ENCODE results near the gene COX6B2. TPM values are rescaled to one million over a fixed set of nuclear protein-coding genes. Genes with fewer than 3 reads are reported as not detected.
A peak's percentile ranks its signal among the peaks of the same experiment; 100 is the strongest.
"Not testable (repeated sequence)": the region's sequence is repeated elsewhere in the genome, so short reads cannot be mapped to it uniquely, and the experiment has no call there.

COX6B2 gene, protein sequence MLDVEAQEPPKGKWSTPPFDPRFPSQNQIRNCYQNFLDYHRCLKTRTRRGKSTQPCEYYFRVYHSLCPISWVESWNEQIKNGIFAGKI
- total RNA-seq, result 0.72 TPM

GRCh38 chr19:55354698-55355212, at the start of gene COX6B2:
TSS of gene COX6B2 (minus strand) at chr19:55354719. CDS start at chr19:55354521, 198 bp downstream.
- DNase-seq, result no peak

DNA sequence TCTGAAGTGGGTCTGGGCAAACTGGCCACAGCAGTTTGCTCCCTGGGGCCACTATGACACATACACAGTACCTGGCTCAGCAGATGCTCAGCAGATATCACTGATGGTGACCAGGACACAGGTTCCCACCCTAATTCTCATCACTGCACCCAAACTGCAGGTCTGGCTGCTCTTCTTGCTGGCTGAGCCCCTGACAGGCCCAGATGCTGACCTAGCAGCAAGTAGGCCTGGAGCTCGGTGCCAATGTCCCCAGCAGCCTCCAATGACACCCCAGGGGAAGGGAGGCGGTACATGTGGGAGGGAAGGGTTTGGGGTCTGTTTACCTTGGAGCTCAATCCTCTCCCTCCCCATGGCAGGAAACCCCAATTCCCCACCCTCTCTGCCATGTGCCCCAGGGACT, 48.0 kb upstream of the COX6B2 start:
- no peak for DNase-seq

GRCh38 chr19:55401390-55401789, 46.9 kb upstream of the COX6B2 start:
- not testable (repeated sequence) for DNase-seq

GRCh38 chr19:55400281-55401087, 46.0 kb upstream of the COX6B2 start:
- DNase-seq, result no peak

DNA sequence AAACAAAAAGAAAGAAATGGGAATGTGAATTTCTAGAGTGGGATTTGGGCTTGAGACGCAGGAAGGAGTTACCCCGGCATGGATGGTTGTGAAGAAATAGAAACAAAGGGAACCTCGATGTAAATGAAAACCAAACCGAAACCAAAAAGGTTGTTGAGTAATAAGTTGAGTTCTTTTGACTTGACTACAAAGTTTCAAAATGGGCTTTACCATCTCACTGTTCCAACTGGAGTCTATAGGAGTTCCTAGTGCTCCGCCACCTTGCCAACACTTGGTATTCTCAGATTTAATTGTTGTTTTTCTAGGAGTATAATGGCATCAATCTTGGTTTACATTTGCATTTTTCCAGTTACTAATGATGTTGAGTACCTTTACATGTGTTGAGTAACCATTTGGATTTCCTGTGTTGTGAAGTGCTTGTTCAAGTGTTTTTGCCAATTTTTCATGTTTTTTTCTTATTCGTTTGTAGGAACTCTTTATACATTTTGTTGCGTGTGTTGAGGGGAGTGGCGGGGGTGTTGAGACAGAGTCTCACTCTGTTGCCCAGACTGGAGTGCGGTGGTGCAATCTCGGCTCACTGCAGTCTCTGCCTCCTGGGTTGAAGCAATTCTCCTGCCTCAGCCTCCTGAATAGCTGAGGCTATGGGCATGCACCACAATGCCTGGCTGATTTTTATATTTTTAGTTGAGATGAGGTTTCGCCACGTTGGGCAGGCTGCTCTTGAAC, 43.8 kb upstream of the COX6B2 start:
- no peak for DNase-seq

GRCh38 chr19:55392820-55393761, 38.6 kb upstream of the COX6B2 start:
- no peak for DNase-seq

DNA sequence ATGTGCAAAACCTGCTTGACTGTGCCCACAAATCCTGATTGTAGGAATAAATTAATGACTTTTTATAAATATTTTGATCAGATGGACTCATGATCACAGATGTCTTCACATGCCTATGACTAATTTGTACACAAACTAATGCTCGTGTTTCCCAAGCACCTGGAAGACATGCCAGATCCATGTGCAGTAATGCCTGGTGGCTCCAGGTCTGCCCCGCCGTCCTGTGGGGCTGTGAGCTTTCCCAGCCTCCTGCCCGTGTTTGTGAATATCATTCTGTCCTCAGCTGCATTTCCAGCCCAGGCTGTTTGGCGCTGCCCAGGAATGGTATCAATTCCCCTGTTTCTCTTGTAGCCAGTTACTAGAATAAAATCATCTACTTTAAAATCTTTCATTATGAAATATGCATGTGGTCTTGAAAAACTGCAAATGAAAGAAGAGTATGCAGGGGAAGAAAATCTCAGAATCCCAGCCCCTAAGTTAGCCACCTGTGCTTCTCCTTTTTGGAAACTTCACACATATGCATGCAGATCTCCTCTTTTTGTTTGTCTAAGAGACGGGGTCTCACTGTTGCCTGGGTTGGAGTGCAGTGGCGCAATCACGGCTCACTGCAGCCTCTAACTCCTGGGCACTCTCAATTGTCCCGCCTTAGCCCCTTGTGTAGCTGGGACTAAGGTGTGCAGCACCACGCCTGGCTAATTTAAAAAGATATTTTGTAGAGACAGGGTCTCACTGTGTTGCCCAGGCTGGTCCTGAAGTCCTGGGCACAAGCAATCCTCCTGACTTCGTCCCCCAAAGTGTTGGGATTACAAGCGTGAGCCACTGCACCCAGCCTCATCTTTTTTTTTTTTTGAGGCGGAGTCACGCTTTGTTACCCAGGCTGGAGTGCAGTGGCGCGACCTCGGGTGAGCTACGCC, 37.4 kb upstream of the COX6B2 start:
- DNase-seq, result no peak

GRCh38 chr19:55391191-55391670, 36.7 kb upstream of the COX6B2 start:
- DNase-seq, result no peak

DNA sequence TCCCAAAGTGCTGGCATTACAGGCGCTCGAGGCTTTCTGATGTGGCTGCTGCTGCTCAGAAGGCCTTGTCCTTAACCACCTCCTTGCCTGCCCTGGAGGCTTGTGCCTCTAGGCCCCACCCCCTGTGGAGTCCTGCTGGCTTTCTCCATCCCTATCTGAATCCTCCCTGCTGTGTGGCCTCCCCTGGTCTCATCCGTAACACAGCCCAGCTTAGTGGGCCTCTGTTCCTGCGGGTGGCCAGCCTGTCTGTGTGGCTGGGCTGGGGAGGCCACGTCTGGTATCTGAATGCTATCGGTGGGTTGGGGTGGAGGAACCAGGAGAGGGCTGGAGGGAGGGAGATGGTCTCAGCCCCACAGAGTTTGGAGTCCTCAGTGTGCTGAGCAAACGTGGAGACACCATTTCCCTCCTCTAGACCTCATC, 36.0 kb upstream of the COX6B2 start:
- no peak for DNase-seq

DNA sequence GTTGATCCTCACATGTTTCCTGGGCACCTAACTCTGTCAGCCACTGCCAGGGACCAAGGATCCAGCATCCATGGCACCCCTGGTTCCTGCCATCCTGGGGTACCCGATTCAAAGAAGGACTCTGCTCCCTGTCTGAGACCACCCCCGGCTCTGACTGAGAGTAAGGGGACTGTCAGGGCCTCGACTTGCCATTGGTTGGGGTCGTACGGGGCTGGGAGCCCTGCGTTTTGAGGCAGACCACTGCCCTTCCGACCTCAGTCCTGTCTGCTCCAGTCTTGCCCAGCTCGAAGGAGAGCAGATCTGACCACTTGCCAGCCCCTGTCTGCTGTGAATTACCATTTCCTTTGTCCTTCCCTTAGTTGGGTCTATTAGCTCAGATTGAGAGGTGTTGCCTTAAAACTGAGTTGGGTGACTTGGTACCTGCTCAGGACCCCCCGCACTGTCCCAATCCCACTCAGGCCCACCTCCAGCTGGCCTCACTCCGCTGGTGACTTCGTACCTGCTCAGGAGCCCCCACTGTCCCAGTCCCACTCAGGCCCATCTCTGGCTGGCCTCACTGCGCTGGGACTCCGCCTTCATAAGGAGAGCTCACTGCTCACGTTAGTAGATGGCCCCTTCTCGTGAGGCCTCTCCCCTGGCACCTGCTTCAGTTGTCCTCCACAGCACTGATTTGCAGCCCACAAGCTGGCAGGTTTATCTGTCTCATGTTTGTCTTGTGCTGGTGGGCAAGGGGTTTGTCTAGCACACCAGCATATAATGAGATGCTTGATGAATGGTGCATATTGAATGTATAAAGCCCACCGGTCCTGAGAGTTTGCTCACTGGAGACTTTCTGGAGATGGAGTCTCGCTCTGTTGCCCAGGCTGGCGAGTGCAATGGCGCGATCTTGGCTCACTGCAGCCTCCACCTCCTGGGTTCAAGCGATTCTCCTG, 35.1 kb upstream of the COX6B2 start:
- DNase-seq, result no peak

DNA sequence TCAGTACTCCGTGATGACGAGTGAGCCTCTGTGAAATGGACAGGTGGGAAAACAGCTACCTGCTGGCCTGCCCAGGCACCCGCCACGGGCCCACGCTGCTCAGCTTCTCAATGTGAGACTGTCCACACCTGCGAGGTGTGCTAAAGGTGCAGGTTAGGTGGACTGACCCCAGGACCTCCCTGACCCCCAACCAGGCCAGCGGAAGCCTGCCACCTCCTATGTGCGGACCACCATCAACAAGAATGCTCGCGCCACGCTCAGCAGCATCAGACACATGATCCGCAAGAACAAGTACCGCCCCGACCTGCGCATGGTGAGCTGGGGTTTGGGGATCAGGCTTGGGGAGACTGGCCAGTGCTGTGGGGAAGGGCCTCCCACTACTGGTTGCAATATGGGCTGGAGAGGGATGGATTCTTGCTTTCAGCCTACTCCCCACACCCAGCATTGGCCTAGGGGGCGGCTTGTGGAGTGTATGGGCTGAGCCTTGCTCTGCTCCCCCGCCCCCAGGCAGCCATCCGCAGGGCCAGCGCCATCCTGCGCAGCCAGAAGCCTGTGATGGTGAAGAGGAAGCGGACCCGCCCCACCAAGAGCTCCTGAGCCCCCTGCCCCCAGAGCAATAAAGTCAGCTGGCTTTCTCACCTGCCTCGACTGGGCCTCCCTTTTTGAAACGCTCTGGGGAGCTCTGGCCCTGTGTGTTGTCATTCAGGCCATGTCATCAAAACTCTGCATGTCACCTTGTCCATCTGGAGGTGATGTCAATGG, 33.4 kb upstream of the COX6B2 start:
- no peak for DNase-seq

DNA sequence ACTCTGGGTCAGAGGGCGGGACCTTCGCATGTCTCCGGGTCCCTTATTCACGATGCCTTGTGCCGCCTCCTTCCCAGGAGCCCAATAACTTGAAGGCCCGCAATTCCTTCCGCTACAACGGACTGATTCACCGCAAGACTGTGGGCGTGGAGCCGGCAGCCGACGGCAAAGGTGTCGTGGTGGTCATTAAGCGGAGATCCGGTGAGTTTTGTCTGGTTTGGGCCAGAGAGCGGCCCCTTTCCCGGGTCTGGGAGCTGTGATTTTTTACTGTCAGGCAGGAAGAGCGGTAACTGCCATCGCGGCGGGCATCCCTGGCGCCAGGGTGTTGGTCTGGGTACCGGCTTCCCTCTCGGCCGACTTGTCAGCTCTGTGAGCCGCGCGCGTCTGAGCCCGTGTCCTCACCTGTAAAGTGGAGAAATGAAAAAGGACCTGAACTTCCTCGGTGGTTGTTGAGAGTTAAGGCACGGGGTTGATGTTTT, 32.0 kb upstream of the COX6B2 start:
- no peak for DNase-seq

GRCh38 chr19:55385724-55386492, 31.4 kb upstream of the COX6B2 start, which contains the start of gene RPL28:
TSS of gene RPL28 (plus strand) at chr19:55385932. CDS start at chr19:55386358, 426 bp downstream.
- DNase-seq, result peak; percentile 100

- DNase-seq, result peak; percentile 98
These were observed 30.6 kb upstream of the COX6B2 start for GRCh38 chr19:55384920-55385723.

GRCh38 chr19:55384131-55384919, 29.8 kb upstream of the COX6B2 start, which contains the start of gene TMEM238:
TSS of gene TMEM238 (minus strand) at chr19:55384292. CDS start at chr19:55384259, 33 bp downstream.
- peak; percentile 22 for DNase-seq

Measured in tongue (tissue), 2 donors.